Ecto neural progenitor cell (in vitro differentiated cells): ENCODE results near the gene ACAD8.
"Not testable (repeated sequence)": the region's sequence is repeated elsewhere in the genome, so short reads cannot be mapped to it uniquely, and the experiment has no call there.

ENCODE experiments used
- DNase-seq: peaks from one replicate; pipeline ENCODE4 v3.0.0-alpha.2; 2018; ENCODE audit warnings: low spot score

Gene ACAD8

DNA sequence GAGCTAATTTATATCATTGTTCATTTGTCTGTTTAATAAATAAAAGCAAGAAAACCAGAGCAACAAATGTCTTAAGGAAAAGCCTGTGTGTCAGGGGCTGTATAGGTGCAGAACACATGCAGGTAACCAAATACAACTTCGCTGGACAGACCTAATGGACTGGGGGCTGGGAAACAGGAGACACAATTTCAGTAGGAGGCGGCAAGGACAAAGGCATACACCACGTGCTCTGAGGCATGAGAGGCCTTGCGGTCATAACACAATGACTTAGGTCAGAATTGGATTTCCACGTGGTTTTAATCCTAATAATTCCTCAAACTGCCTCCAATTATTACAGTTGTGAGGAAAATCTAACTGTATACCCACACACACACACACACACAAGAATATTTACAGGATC is 14.1 kb downstream of the ACAD8 start:
- no peak for DNase-seq

DNA sequence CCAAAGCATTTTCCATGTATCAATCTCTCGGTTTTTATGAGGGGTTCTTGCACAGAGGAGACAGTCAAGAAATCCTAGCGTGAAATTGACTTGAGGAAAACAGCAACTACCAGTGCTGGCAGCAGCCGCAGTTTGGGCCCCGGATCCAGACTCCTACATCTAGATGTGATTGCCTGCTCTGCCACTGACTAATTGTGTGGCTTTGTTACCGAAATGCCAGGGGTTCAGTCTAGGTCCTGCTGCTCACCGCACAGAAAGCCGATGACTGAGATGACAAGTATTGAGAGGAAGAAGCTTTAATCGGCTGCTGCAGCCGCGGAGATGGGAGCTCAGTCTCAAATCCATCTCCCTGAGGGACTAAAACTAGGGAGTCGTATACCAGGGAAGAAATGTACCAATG is 14.6 kb downstream of the ACAD8 start:
- no peak for DNase-seq

DNA sequence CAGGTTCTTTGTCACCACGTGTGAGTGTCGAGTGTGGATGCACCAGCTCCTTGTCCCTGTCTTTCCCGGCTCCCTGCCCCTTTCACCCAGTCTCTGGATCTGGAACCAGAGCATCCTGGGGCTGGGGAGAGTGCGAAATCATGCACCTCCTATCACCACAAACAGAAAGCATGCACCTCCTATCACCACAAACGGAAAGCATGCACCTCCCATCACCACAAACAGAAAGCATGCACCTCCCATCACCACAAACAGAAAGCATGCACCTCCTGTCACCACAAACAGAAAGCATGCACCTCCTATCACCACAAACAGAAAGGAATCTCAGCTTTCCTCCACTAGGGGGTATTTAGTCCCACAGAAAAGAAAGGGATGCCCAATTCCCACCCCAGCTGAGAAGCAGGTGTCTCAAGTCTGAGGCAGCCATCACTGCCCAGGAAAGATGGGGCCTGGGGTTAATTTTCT is 16.9 kb downstream of the ACAD8 start:
- DNase-seq, result no peak

DNA sequence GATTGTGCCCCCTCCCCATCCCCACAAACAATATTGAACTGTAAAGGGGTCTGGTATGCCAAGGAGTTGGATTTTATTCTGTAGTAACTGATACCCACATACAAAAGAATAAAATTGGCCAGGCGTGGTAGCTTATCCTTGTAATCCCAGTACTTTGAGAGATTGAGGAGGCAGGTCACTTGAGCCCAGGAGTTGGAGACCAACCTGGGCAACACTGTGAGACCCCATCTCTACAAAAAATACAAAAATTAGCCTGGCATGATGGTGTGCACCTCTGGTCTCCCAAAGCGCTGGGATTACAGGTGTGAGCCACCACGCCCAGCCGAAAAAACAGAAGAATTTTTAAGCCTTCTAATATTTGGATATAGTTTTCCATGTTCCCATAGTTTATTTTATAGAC is 18.6 kb downstream of the ACAD8 start:
- DNase-seq, result peak; percentile 9

DNA sequence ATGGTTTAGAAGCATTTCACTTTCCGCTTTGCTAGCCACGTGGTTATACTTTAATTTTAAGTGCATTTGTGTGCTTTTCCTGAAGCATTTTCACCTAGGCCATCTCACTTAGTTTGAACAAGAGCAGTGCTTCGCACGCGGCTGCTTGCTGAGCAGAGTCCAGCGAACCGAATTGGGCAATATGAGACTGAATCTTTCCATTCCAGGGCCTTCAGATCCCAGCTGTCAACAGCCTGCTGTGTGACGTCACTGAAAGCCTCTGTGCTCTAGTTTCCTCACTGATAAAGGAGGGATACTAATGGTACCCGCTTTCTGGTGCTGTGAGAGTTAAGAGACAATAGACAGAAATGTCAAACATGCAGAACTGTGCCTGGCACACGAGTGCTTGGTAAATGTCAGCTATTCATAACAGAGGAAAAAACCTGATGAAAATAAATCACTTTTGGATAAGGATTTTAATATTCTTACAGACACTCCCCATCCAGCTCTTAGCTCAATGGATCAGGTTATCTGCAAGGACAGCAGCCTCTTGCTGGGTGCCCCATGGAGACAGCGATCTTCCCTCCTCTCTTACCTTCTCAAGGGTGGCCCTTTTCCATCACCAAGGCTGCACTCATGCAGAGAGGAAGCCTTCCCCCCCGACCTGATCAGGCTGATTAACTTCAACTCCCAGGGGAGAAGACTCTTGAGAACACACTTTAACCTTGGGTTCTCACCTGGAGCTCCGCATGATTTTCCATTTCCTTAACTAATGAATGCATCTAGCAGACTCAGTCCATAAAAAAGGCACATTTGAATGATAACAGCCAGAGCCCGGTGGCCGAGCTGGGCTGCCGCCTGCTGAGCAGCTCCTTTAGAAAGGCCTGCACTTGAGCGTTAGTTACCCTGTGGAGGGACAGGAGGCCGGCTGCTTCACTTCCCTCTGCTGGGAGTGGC is 19.3 kb downstream of the ACAD8 start:
- peak; percentile 42 for DNase-seq

DNA sequence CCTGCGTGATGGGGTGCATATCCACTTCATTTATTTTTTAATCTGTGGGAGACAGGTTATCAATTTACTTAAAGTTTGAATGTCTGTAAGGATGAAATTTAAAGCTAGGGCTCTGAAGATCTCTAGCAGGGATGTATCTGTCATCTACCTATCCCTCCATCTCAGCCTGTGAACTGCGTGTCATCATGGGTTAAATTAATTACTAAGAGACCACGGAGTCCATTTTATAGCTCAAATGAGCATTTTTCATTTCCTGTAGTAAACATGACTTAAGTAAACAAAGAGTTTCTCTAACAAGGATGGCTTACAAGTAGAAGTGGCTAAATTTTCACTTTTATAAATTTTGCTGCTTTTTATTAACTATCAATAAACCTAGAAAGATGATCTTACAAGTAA is 19.9 kb downstream of the ACAD8 start:
- no peak for DNase-seq

DNA sequence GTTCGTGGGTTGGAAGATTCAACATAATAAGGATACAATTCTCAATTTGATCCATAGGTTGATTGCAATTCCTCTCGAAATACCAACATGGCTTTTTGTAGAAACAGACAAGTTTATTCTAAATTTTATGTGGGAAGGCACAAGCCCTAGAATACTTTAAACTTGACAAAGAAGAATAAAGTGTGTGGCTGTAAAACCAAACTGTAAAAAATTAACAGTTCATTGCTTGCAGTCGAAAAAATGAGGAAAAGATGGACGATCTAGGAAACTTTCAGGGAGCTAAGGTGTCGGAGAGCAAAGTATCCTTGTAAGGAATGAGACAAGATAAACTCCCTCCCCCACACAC is 21.8 kb downstream of the ACAD8 start:
- DNase-seq, result no peak

DNA sequence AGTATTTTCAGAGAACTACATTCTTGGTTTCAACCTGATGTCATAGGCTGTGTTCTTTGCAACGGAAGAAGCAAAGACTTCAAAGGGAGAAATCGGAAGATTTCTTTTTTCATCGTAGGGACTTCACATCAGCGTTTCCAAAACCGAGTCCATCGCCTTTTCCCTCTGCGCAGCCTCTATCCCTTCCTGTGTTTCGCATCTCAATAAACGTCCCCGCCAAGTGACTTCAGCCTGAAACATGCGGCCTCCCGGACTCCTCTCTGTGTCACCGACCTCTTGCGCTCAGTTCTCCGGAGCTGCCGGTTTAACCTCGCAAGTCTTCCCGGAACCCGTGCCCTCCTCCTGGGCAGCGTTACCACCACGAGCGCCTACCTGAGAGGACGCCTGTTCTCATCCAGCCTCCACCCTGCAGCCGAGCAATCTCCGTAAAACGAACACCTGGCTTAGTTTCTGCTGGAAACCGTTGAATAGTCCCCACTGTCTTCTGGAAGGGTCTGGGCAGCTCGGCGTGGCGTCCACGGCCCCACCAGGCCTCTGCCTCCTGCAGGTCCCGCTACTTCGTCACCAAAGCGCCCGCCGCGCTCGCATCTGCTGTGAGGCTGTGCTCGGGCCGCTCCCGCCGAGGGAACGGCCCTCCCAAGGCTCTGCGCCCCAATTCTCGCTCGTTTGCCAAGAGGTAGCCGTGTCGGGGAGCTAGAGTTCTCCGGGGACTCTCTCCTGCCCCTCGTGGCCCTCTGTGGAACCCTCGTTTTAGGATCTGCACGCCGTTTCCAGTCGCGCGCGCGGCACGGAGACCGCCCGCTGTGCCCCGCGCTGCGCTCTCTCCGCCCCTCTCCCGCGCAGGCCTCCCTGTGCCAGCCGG is 22.4 kb downstream of the ACAD8 start, which contains the start of gene GLB1L3:
Gene GLB1L3 (plus strand): TSS at position 846 of the 862 bp plus-strand sequence. CDS start 362 bp downstream, outside the sequence.
- DNase-seq, result peak; percentile 72

DNA sequence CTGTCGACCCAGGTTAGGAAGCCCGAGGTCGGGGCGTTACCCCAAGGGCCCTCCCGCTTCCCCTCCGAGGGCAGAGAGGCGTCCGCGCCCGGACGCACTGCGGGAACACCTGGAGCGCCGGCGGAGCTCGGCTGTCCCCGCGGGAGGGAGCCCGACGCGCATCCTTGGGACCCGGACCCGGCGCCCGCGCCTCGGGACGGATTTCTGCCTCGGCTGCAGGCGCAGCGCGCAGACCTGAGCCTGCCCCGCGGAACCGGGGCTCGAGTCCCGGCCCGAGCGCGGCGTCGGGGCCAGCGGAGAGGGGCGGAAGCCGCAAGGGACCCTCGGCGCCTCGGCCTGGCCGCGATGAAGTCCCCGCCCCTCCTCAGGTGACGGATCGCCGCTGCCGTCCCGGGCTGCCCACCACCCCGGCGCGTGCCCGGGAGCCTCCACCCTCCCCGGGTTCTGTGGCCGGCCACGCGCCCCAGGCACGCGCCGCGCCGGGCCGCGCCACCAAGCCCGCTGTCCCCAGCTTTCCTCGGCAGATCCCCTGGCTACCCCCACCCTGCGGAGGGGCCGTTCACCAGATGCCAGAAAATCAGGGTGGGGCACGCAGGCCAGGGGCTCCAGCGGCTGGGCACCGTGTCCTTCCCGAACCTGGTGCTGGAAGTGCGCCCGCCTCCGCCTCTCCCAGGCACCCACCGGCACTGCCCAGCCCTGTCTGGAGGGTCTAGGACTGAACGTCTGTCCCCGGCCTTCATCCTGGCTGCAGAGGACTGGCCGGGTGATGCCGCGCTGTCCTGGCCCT is 23.2 kb downstream of the ACAD8 start:
- peak; percentile 68 for DNase-seq

DNA sequence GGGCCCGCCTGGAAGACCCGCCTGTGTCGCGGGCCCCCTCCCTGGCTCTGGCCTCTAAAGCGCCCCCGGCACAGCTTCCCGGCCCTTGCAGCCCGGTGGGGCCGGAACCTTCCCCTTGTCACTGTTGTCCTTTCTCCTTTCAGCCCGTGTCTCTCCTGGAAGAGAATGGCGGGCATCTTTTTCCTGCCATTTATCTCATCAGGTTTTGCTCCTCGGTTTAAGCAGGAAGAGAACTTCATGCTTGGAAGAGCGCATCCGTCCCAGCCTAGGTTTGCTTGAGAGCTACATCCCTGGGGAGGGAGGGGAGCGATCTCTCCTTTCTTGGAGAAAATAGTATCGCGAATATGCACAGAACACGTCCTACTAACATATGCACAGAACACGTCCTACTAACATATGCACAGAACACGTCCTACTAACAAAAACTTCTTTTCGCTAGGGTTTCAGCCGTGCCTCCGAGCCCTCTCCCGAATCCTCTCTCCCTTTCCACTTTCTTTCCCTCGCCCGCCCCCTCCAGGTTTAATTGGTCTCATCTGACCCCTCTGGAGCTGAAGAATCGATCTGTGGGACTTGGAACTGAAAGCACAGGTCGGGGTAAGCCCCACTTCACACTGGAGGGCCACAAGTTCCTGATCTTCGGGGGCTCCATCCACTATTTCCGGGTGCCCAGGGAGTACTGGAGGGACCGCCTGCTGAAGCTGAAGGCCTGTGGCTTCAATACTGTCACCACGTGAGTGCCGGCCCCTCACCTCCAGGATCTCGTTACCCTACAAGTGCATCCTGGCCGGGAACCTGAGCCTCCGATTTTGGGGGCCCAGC is 24.0 kb downstream of the ACAD8 start:
- peak; percentile 49 for DNase-seq

DNA sequence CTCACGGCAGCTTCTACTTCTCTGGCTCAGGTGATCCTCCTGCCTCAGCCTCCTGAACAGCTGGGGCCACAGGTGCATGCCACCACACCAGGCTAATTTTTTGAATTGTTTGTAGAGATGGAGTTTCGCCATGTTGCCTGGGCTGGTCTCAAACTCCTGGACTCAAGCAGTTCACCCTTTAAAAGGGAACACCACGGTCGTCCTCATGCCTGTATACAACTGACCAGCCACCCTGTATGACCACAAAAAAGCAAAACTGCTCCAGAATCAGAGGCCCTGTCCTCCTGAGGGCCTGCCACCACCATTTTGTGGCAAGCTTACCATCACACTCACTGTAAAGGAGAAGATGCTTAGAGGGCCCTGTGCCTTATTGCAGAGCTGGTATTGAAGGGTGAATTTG is 25.0 kb downstream of the ACAD8 start:
- peak; percentile 39 for DNase-seq

DNA sequence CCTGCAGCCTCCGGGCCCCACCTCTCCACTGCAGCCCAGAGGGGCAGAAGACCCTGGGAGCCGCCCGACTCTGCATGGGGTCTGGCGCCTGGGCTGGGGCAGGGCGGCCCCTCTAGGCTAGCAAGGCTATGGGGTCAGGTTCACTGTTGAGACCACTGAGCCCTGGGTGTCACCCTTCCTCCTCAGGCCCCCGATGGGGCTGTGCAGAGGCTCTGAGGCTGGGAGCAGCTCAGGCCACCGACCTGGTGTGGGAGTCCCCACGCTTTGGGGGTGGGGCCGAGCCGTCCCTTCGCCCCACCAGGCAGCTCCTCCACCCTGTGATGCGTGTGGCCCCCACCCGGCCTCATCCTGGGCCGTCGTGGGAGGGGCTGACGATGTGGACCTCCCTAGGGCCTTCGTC is 28.3 kb downstream of the ACAD8 start:
- peak; percentile 7 for DNase-seq

DNA sequence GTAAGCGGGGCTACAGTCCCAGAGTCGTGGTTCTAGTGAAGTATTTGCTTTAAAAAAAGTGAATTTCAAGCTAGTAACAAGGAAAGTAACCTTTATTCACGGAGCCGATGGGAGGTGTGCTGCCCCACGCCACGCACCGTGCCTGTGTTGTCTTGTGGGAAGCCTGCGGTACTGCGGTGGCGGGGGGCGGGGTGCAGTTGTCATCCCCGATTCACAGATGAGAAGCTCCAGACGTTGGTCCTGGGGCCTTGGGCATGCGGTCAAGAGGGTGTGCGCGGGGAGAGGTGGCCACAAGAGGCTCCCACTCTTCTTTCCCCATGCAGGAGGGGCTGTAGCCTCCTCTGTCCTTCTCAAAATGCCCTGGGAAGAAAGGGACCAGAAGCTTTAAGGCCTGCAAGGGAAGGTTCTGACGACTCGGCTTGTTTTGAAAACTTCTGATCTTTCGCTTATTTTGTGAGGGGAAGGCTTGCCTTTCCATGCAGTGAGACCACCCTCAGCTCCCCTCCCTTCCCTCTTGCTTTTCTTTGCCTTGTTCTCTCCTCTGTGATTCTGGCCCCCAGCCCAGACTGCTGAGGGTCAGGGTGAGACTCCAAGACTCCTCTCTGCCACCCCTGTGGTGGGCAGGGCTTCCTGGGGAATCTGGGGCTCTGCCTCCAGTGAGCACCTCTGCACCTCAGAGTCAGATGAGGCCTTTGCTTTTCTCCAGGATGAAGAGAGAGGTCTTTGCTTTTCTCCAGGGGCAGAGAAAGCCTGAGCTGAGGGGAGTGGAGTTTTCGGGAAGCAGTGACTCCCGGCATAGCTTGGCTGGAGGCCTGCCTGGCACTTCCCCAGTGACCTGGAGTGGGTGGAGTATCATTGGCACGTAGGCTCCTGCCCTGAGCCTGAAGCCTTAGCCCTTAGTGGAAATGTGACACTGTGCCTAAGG is 29.0 kb downstream of the ACAD8 start:
- DNase-seq, result peak; percentile 29

DNA sequence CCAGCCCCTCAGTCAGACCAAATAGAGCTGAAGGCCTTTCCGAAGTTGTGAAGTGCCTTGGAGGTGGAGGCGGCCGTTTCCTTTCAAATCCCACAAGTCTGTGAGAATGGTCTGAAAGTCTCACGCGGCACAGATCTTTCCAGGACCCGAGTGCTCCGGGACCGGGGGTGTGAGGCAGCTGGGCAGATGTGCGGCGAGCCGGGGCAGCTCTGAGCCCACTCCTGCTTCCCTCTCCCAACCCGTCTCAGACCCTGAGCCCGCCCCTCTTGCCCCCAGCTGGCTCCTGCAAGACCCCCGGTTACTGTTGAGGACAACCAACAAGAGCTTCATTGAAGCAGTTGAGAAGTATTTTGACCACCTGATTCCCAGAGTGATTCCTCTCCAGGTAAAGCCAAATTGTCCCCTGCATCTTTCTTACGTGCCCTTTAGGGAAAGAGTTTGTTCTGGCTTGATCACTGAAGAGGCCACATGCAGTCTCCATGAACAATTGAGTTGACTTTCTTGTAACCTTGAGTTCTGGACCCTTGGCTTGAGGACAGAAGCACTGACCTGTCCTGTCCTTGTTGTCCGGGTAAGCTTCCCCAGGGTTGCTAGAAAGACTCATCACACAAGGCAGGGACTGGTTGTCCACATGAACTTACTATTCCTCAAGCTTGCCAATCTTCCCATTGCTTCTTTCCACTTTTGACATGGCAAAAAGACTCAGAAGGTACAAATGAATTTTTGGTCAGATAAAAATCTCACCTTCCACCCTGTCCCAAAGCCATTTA is 30.3 kb downstream of the ACAD8 start:
- DNase-seq, result peak; percentile 32

DNA sequence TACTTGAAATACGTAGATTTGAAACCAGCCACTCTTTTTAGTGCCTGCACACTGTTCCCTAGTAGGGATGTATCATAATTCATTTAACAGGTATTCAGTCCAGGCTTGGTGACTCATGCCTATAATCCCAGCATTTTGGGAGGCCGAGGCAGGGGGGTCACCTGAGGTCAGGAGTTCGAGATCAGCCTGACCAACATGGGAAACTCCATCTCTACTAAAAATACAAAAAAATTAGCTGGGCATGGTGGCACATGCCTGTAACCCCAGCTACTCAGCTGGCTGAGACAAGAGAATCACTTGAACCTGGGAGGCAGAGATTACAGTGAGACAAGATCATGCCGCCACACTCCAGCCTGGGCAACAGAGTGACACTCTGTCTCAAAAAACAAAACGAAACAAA is 31.0 kb downstream of the ACAD8 start:
- not testable (repeated sequence) for DNase-seq

DNA sequence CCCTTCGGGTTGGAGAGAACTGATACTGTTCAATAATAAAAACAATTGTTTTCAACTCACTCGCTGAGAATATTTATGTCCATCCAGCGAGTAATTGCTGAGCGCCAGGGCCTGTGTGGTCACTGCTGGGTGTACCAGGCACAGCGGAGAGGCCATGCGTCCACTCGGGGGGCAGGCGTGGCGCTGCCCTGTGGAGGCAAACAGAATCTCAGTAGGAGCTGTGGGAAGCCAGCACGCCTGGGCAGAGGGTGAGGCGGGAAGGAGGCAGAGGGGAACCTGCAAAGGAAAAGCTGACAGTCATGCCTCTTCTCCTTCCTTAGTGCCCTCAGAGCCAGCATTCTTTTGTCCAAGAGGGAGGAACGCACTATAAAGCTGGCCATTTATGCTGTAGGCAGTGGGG is 34.2 kb downstream of the ACAD8 start:
- peak; percentile 22 for DNase-seq

DNA sequence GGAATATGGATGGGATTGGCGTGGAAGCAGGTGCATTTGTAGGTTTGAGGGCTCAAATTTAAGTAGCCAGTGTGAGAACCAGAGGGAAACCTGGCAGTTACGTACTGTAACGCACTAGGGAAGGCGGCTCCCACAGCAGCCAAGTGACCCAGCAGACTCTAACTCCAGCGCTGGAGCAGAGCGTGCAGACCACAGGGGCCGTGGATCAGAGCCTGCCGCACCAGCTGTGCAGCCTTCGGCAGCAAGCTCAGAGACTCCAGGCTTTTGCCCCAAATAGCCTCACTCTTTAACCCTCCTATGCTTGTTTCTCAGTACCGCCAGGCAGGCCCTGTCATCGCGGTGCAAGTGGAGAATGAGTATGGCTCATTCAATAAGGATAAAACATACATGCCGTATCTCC is 35.1 kb downstream of the ACAD8 start:
- DNase-seq, result peak; percentile 17

DNA sequence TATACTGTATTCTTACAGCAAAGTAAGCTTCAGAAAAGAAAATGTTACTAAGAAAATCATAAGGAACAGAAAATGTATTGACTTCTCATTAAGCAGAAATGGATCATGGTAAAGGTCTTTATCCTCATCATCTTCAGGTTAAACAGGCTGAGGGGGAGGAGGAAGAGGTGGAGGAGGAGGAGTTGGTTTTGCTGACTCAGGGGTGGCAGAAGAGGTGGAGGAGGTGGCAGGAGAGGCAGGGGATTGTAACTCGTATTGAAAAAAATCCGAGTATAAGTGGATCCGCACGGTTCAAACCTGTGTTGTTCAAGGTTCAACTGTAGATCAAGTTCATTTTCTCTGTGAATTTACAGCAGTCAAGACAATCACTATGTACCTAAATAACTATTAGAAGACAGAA is 35.8 kb downstream of the ACAD8 start:
- peak; percentile 21 for DNase-seq

DNA sequence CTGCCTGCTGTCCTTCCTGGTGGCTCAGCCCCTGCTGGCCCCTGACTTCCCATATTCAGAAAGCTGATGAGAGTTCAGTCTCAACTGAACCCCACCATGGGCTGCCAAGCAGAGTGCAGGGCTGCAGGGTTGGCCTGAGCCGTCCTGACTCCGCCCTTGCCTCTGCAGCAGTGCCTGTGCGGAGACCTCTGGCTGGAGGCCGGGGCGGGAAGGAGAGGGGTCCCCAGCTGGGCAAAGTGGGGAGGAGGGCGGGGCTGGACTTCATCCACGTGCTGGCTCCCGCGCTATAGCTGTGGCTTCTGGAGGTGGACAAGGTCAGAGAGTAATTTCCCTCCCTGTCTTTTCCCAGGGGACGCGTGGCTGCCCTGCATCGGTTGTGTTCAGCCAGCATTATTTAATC is 36.4 kb downstream of the ACAD8 start:
- peak; percentile 66 for DNase-seq
